H9 (cell line): ENCODE results near the gene DHX58. TPM values are rescaled to one million over a fixed set of nuclear protein-coding genes. Genes with fewer than 3 reads are reported as not detected.

ENCODE experiments used
- DNase-seq: peaks from one replicate; pipeline ENCODE4 v3.0.0-alpha.2; 2017
- H2AFZ ChIP-seq: one replicate; pipeline ENCODE4 v1.6.1; 2013; ENCODE audit warnings: mild to moderate bottlenecking, low read length, control low read depth, moderate library complexity
- H2AK5ac ChIP-seq: 2 replicates; pipeline ENCODE4 v1.6.1; 2013; ENCODE audit warnings: low read length, control low read depth, mixed read lengths; ENCODE audit not compliant: insufficient read length
- H2BK120ac ChIP-seq: one replicate; pipeline ENCODE4 v1.6.1; 2013; ENCODE audit warnings: low read depth, mild to moderate bottlenecking, low read length, control low read depth, inconsistent platforms; ENCODE audit not compliant: poor library complexity, severe bottlenecking
- H2BK12ac ChIP-seq: 2 replicates; pipeline ENCODE4 v1.6.1; 2013; ENCODE audit warnings: low read length, control low read depth, mixed read lengths, low read depth; ENCODE audit not compliant: insufficient read length
- H2BK15ac ChIP-seq: 2 replicates; pipeline ENCODE4 v1.6.1; 2013; ENCODE audit warnings: low read depth, low read length, control low read depth
- H2BK20ac ChIP-seq: one replicate; pipeline ENCODE4 v1.6.1; 2013; ENCODE audit warnings: low read depth, mild to moderate bottlenecking, low read length, control low read depth, inconsistent platforms; ENCODE audit not compliant: poor library complexity, severe bottlenecking
- H2BK5ac ChIP-seq: 2 replicates; pipeline ENCODE4 v1.6.1; 2013; ENCODE audit warnings: low read length, control low read depth, mixed read lengths; ENCODE audit not compliant: insufficient read length
- H3K14ac ChIP-seq: 2 replicates; pipeline ENCODE4 v1.6.1; 2013; ENCODE audit warnings: low read length, control low read depth; ENCODE audit not compliant: insufficient read depth
- H3K18ac ChIP-seq: 2 replicates; pipeline ENCODE4 v1.6.1; 2013; ENCODE audit warnings: low read depth, mild to moderate bottlenecking, mixed read lengths, low read length, control low read depth; ENCODE audit not compliant: insufficient read length
- H3K23ac ChIP-seq: 2 replicates; pipeline ENCODE4 v1.6.1; 2013; ENCODE audit warnings: low read length, control low read depth, mixed read lengths, low read depth; ENCODE audit not compliant: insufficient read length
- H3K23me2 ChIP-seq: 2 replicates; pipeline ENCODE4 v1.6.1; 2013; ENCODE audit warnings: low read depth, mild to moderate bottlenecking, mixed read lengths, low read length, control low read depth; ENCODE audit not compliant: insufficient read length, poor library complexity, severe bottlenecking
- H3K27ac ChIP-seq: 2 replicates; pipeline ENCODE4 v1.5.1; 2013; ENCODE audit warnings: low read length, control low read depth, mixed read lengths, low read depth; ENCODE audit not compliant: insufficient read length
- H3K27me3 ChIP-seq: 2 replicates; pipeline ENCODE4 v1.6.1; 2013; ENCODE audit warnings: low read length, control low read depth, inconsistent platforms; ENCODE audit not compliant: insufficient read depth
- H3K4ac ChIP-seq: 2 replicates; pipeline ENCODE4 v1.6.1; 2013; ENCODE audit warnings: low read depth, mild to moderate bottlenecking, control low read depth, inconsistent platforms, low read length, moderate library complexity
- H3K4me1 ChIP-seq: 2 replicates; pipeline ENCODE4 v1.6.1; 2013; ENCODE audit warnings: low read length, control low read depth, inconsistent platforms; ENCODE audit not compliant: insufficient read depth
- H3K4me2 ChIP-seq: 2 replicates; pipeline ENCODE4 v1.6.1; 2013; ENCODE audit warnings: low read length, control low read depth, mixed read lengths; ENCODE audit not compliant: insufficient read length, insufficient read depth
- H3K56ac ChIP-seq: 2 replicates; pipeline ENCODE4 v1.6.1; 2013; ENCODE audit warnings: low read depth, mild to moderate bottlenecking, mixed read lengths, low read length, control low read depth; ENCODE audit not compliant: insufficient read length
- H3K79me1 ChIP-seq: 2 replicates; pipeline ENCODE4 v1.6.1; 2013; ENCODE audit warnings: low read depth, mild to moderate bottlenecking, moderate library complexity, low read length, control low read depth, inconsistent platforms; ENCODE audit not compliant: insufficient read depth, poor library complexity, severe bottlenecking
- H3K79me2 ChIP-seq: 2 replicates; pipeline ENCODE4 v1.6.1; 2013; ENCODE audit warnings: low read length, control low read depth, inconsistent platforms; ENCODE audit not compliant: insufficient read depth
- H3K9ac ChIP-seq: 2 replicates; pipeline ENCODE4 v1.6.1; 2013; ENCODE audit warnings: low read length, control low read depth, mixed read lengths; ENCODE audit not compliant: insufficient read length; ENCODE audit errors: extremely low read depth
- H3K9me3 ChIP-seq: one replicate; pipeline ENCODE4 v1.6.1; 2013; ENCODE audit warnings: low read depth, low read length, inconsistent platforms; ENCODE audit not compliant: control insufficient read depth
- H3T11ph ChIP-seq: one replicate; pipeline ENCODE4 v1.6.1; 2013; ENCODE audit warnings: mild to moderate bottlenecking, low read length, control low read depth, inconsistent platforms
- H4K20me1 ChIP-seq: one replicate; pipeline ENCODE4 v1.6.1; 2013; ENCODE audit not compliant: control insufficient read depth, insufficient read length, insufficient read depth
- H4K5ac ChIP-seq: 2 replicates; pipeline ENCODE4 v1.6.1; 2013; ENCODE audit warnings: low read depth, mild to moderate bottlenecking, mixed read lengths, low read length, control low read depth; ENCODE audit not compliant: insufficient read length
- H4K8ac ChIP-seq: replicated peaks from 2 replicates; pipeline ENCODE4 v1.6.1; 2013; ENCODE audit warnings: low read length, control low read depth, mixed read lengths, low read depth; ENCODE audit not compliant: insufficient read length
- H4K91ac ChIP-seq: 2 replicates; pipeline ENCODE4 v1.6.1; 2013; ENCODE audit warnings: low read depth, mild to moderate bottlenecking, moderate library complexity, mixed read lengths, low read length, control low read depth; ENCODE audit not compliant: insufficient read length
- H3K27ac Mint-ChIP-seq, 3 experiments: 2 replicates in 2 of 3; 3 replicates in 1 of 3; pipeline ENCODE4 v1.8.0; 2020 to 2021; ENCODE audit warnings: mixed read lengths in 3 of 3, mild to moderate bottlenecking in 1 of 3, moderate library complexity in 1 of 3
- H3K27me3 Mint-ChIP-seq: 2 replicates; pipeline ENCODE4 v1.8.0; 2021; ENCODE audit warnings: low read depth, mild to moderate bottlenecking, moderate library complexity, mixed read lengths
- H3K36me3 Mint-ChIP-seq, 3 experiments: 2 replicates in 2 of 3; 3 replicates in 1 of 3; pipeline ENCODE4 v1.8.0; 2020 to 2021; ENCODE audit warnings: low read depth in 3 of 3, mixed read lengths in 3 of 3; ENCODE audit not compliant: insufficient read depth in 1 of 3
- H3K4me1 Mint-ChIP-seq, 2 experiments: 2 replicates each; pipeline ENCODE4 v1.8.0; 2020; ENCODE audit warnings: mixed read lengths in 2 of 2
- H3K4me3 Mint-ChIP-seq, 2 experiments: 2 replicates in 1 of 2; 3 replicates in 1 of 2; pipeline ENCODE4 v1.8.0; 2020 to 2021; ENCODE audit warnings: mild to moderate bottlenecking in 2 of 2, mixed read lengths in 2 of 2, moderate library complexity in 1 of 2
- H3K9me3 Mint-ChIP-seq, 2 experiments: 2 replicates in 1 of 2; 3 replicates in 1 of 2; pipeline ENCODE4 v1.8.0; 2020; ENCODE audit warnings: mild to moderate bottlenecking in 2 of 2, mixed read lengths in 2 of 2, moderate library complexity in 1 of 2
- WGBS: extraction: QIAGEN DNeasy Blood & Tissue Kit; methylation state at CpG from one replicate; pipeline ENCODE4 v1.1.7; 2013; ENCODE audit warnings: missing lambda C conversion rate, low lambda C conversion rate, mixed read lengths; ENCODE audit not compliant: insufficient read length; ENCODE audit errors: extremely low coverage; 5-methylcytosine and 5-hydroxymethylcytosine counted together
- total RNA-seq: library from RNA; stranded (reverse); gene quantifications from 2 replicates; pipeline ENCODE4 v1.2.1, GENCODE V29; 2021
- TF ChIP-seq, protein P1 (sequence below): fragments of 200-600 bp; sonication (generic); conservative IDR thresholded peaks from 3 replicates; pipeline ENCODE4 v1.8.0; 2021; ENCODE audit warnings: antibody characterized with exemption, mild to moderate bottlenecking

DHX58 gene
- total RNA-seq, 1 experiment from 2014 or later = 3.9 TPM

DNA sequence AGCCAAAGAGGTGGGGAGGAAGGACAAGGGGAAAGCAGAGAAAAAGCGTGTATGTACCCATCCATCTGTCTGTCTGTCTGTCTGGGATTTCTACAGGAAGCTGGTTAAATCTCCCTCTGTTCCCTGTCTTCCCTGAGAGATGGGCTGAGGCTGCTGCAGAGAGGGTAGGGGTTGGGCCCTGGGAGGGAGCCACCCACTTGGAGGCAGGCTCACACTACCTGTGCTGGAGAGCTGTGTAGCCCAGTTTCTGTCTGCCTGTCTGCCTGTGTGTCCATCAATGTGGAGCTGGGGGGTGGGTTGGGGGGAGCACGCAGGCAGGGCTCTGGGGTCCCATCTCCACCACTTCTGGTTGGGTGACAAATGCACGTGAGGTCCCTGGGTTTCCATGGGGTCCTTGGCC is 43.5 kb downstream of the DHX58 start:
- no peak overlapping the region for H2AFZ ChIP-seq
- 0 out of 2 replicates have a peak, but pooled peaks cover 3% of the 10 kb centered on the region for H3K4me1 ChIP-seq
- no peak overlapping the region for H3K4ac ChIP-seq
- no peak overlapping the region for H2BK20ac ChIP-seq
- no peak overlapping the region for H3K4me2 ChIP-seq
- H3K79me1 ChIP-seq = no peaks in the 10 kb centered on the region
- H4K8ac ChIP-seq = no peak overlapping the region
- no peak overlapping the region for H3T11ph ChIP-seq
- no peak overlapping the region for H3K9ac ChIP-seq
- H3K56ac ChIP-seq = no peak overlapping the region
- no peak overlapping the region for H3K27ac Mint-ChIP-seq
- peaks cover 6% of the 10 kb centered on the region for H3K23me2 ChIP-seq
- no peaks in the 10 kb centered on the region for H3K79me2 ChIP-seq
- WGBS = no CpG with 5 or more reads among the region's 3 CpGs
- no peak overlapping the region for H3K27ac ChIP-seq
- DNase-seq = no peak
- H3K23ac ChIP-seq = no peak overlapping the region
- H3K4me1 Mint-ChIP-seq = peaks cover 9 to 27% of the 10 kb centered on the region in 2 experiments
- no peaks in the 10 kb centered on the region for H3K9me3 Mint-ChIP-seq
- no peak overlapping the region for H3K18ac ChIP-seq
- H3K14ac ChIP-seq = no peak overlapping the region
- peaks cover 14% of the 10 kb centered on the region for H3K27me3 Mint-ChIP-seq
- H2BK120ac ChIP-seq = no peak overlapping the region
- no peak overlapping the region for H4K5ac ChIP-seq
- TF ChIP-seq, protein P1, sequence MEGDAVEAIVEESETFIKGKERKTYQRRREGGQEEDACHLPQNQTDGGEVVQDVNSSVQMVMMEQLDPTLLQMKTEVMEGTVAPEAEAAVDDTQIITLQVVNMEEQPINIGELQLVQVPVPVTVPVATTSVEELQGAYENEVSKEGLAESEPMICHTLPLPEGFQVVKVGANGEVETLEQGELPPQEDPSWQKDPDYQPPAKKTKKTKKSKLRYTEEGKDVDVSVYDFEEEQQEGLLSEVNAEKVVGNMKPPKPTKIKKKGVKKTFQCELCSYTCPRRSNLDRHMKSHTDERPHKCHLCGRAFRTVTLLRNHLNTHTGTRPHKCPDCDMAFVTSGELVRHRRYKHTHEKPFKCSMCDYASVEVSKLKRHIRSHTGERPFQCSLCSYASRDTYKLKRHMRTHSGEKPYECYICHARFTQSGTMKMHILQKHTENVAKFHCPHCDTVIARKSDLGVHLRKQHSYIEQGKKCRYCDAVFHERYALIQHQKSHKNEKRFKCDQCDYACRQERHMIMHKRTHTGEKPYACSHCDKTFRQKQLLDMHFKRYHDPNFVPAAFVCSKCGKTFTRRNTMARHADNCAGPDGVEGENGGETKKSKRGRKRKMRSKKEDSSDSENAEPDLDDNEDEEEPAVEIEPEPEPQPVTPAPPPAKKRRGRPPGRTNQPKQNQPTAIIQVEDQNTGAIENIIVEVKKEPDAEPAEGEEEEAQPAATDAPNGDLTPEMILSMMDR = no peak
- no peak overlapping the region for H2AK5ac ChIP-seq
- no peaks in the 10 kb centered on the region for H3K9me3 ChIP-seq
- no peak overlapping the region for H2BK15ac ChIP-seq
- H3K4me3 Mint-ChIP-seq = peak overlapping the region in 1 of 2 experiments; percentile 38; a peak in 1 of 5 replicates
- no peaks in the 10 kb centered on the region for H3K27me3 ChIP-seq
- H2BK12ac ChIP-seq = no peak overlapping the region
- no peak overlapping the region for H4K91ac ChIP-seq
- H3K36me3 Mint-ChIP-seq = no peaks in the 10 kb centered on the region; a peak in 1 of 7 replicates
- H2BK5ac ChIP-seq = no peak overlapping the region
- peaks cover 3% of the 10 kb centered on the region for H4K20me1 ChIP-seq
